MG63 (cell line): ENCODE measurements around the gene SLC18A2. TPM values are rescaled to one million over a fixed set of nuclear protein-coding genes. Genes with fewer than 3 reads are reported as not detected.
A peak's percentile ranks its signal among the peaks of the same experiment; 100 is the strongest.

Experiments used
- DNase-seq: peaks from one replicate; pipeline ENCODE4 v3.0.0-alpha.2; 2020
- H3K27me3 ChIP-seq: fragments of 250-450 bp; sonication (Bioruptor Pico); 2 replicates; pipeline ENCODE4 v1.5.1; 2020; ENCODE audit warnings: mild to moderate bottlenecking, moderate library complexity
- H3K36me3 ChIP-seq: fragments of 250-450 bp; sonication (Bioruptor Pico); 2 replicates; pipeline ENCODE4 v1.5.1; 2020; ENCODE audit warnings: mild to moderate bottlenecking, moderate library complexity
- H3K4me3 ChIP-seq: fragments of 250-450 bp; sonication (Bioruptor Pico); 2 replicates; pipeline ENCODE4 v1.5.1; 2020; ENCODE audit warnings: mild to moderate bottlenecking, moderate library complexity
- H3K9me3 ChIP-seq: fragments of 250-450 bp; sonication (Bioruptor Pico); 2 replicates; pipeline ENCODE4 v1.5.1; 2020; ENCODE audit warnings: mild to moderate bottlenecking, moderate library complexity
- total RNA-seq: library from RNA; depleted of rRNA; stranded (reverse); fragments of >200 nt; shearing (Covaris generic); gene quantifications from 2 replicates; pipeline ENCODE4 v1.2.3, GENCODE V29; 2014; ENCODE audit warnings: low replicate concordance; rRNA removed

Gene SLC18A2
- total RNA-seq, 1 experiment from 2014 or later: not detected

DNA sequence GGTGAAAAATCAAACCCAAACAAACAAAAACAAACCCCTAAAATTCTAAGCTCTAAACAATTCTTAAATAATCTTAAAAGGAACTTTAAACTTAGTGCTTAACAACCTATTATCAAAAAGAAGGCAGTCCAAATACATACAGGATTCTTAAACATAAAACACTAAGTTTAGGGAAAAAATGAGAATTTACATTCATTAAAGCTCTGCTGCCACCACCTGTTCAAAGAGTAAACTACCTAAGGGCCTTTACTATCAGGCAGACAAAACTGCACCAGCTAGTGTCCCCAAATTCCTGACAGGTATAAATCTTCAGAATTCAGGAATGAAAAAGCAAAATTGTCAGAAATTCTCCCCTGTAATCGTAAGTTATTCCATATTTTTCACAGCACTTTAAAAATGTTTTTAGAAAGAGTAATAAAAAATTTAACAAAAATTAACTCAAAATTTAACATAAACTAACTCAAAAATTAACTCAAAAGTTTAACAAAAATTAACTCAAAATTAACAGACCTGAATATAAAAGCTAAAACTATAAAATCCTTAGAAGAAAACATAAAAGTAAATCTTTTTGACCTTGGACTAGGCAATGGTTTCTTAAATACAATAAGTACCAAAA is 79.2 kb downstream of the SLC18A2 start:
- DNase-seq: no peak
- no peaks in the 10 kb centered on the region for H3K9me3 ChIP-seq
- no peak overlapping the region for H3K4me3 ChIP-seq
- H3K36me3 ChIP-seq: peaks cover 3% of the 10 kb centered on the region
- H3K27me3 ChIP-seq: no peaks in the 10 kb centered on the region

DNA sequence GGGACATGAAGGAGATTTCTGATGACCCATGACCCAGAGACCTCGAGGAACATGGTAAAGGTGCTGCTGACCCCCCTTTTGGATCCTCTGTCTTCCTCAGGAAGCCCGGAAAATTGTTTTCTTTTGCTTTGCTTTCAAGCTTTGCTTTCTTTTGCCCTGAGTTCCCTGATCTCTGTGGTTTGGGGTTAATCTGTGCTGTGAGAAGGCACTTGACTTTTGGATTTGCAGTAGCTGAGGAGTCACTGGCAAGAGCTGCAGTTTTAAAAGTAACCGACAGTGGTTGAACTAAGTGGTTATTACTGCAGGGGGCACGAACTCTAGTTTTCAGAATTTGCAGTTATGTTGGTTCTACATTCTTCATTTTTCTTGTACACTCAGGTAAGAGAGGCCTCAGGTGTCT is 81.3 kb downstream of the SLC18A2 start:
- H3K4me3 ChIP-seq: no peak overlapping the region
- peak; percentile 1 for DNase-seq
- H3K9me3 ChIP-seq: no peaks in the 10 kb centered on the region
- H3K36me3 ChIP-seq: peaks cover 3% of the 10 kb centered on the region
- no peaks in the 10 kb centered on the region for H3K27me3 ChIP-seq

DNA sequence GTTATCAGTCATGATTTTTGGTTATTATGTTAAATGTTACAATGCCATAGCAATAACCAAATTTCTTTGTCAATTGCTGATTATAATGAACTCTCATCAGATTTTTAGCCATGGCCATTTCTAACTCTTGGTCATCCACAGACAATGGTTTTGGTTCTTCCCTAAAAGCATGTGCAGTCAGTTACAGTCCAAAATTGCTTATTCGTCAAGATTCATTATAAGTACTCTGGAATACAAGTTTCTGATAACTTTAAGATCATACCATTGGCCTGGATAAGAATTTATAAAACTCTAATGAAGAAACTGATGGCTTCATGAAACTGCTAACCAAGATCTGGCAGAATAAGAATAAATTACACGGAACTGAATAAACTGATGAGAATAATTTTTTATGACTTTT is 83.5 kb downstream of the SLC18A2 start:
- Histone ChIP-seq H3K4me3 (no peak overlapping the region), H3K36me3 (no peaks in the 10 kb centered on the region; the same call in 1 of the 2 replicates), H3K9me3 (no peaks in the 10 kb centered on the region), H3K27me3 (no peaks in the 10 kb centered on the region)
- no peak for DNase-seq

DNA sequence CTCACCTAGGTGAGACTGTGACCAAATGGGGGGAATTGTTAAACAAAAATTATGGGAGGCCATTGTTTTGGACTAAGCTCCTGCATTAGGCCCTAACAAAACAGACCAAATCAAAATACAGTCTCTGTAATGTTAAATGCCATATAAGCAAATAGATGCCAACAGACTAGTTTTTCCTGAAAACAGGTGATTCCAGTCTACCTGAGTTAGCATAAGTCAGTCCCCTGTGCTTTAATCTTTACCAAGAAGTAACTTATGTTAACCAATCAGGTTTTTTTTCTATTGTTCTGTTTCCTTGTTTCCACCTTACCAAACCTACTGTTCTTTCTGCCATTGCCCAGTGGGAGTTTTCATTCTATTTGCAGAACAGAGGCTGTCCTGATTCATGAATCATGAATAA is 86.3 kb downstream of the SLC18A2 start:
- no peak for DNase-seq
- H3K4me3 ChIP-seq: no peak overlapping the region
- H3K9me3 ChIP-seq: no peaks in the 10 kb centered on the region
- no peaks in the 10 kb centered on the region; the same call in 1 of the 2 replicates for H3K36me3 ChIP-seq
- no peaks in the 10 kb centered on the region for H3K27me3 ChIP-seq

Other genes starting within 250 kb of the SLC18A2 start
- gene SHTN1, start 235.9 kb upstream of the SLC18A2 start, total RNA-seq: 0.82 and 0.99 TPM in 2 replicates
- not detected in 2 replicates for gene VAX1, start 102.8 kb upstream of the SLC18A2 start, total RNA-seq
- not detected in 2 replicates for gene KCNK18, start 43.6 kb upstream of the SLC18A2 start, total RNA-seq
- 21.9 and 37.3 TPM in 2 replicates for gene PDZD8, start 134.3 kb downstream of the SLC18A2 start, total RNA-seq